Measurements from ENCODE around the gene C10orf53.

The C10orf53 gene

GRCh38 chr10:49738616-49739360 lies 59.3 kb downstream of the C10orf53 start:
- no peak for DNase-seq

- no peak for DNase-seq
These were observed 60.0 kb downstream of the C10orf53 start for GRCh38 chr10:49739426-49739825.

- DNase-seq, result no peak
These were observed 61.1 kb downstream of the C10orf53 start for GRCh38 chr10:49740346-49741107.

- DNase-seq, result no peak
These were observed 61.9 kb downstream of the C10orf53 start for GRCh38 chr10:49741108-49741995.

- no peak for DNase-seq
These were observed 63.4 kb downstream of the C10orf53 start for GRCh38 chr10:49742683-49743463.

- no peak for DNase-seq
These were observed 64.1 kb downstream of the C10orf53 start for GRCh38 chr10:49743464-49744075.

GRCh38 chr10:49744091-49744685 lies 64.7 kb downstream of the C10orf53 start:
- DNase-seq, result no peak

- DNase-seq, result no peak
These were observed 65.6 kb downstream of the C10orf53 start for GRCh38 chr10:49744924-49745605.

- no peak for DNase-seq
These were observed 66.3 kb downstream of the C10orf53 start for GRCh38 chr10:49745756-49746155.

- DNase-seq, result no peak
These were observed 67.3 kb downstream of the C10orf53 start for GRCh38 chr10:49746626-49747302.
